ENCODE data around the gene HPGD. TPM values are rescaled to one million over a fixed set of nuclear protein-coding genes. Genes with fewer than 3 reads are reported as not detected.

HPGD gene
- 10 to 100 TPM; 11.5 to 43.8 TPM for total RNA-seq

DNA sequence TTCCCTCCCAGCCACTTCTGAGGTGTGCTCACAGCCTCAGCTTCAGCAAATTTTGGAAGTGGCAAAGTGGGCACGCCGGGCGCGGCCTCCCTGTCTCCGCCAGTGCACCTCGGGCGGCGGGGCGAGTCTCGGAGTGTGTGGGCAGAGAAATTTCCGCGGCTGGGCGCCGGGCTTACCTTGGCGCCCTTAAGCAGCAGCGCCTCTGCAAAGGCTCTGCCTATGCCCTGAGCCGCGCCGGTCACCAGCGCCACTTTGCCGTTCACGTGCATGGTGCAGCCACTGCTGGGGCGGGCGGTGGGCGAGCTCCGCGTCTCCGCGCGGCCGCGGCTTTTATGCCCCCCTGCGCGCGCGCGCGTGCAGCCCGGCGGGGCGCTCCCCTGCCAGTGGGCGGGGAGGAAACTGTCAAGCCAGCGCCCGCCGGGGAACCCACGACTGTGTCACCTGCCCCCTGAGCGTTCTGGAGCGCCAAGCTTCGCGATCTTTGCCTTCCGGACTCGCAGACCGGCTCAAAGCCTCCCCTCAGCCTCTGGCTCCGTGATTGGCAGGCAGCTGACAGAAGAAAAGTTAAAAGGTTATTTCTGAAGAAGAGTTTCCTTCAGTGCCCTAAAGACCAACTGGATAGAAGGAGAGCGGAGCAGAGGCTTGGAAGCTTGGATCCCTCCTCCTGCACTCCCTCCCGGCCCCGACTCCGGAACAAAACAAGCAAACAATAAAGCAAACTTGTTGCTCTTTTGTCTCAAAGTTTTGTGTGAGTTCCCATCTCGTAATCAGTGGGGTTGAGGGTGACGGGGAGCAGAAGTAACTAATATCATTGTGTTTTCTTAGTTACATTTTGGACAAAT is at the start of gene HPGD:
Gene HPGD, minus strand, starts transcription at position 306 of the 842 bp plus-strand sequence. Its CDS starts 37 bp downstream, at position 269.
- Mint-ChIP-seq H3K9me3 (no peaks in the 10 kb centered on the region), H3K36me3 (ENCODE audit: low read depth) (no peaks in the 10 kb centered on the region), H3K4me1 (peaks cover 3% of the 10 kb centered on the region), H3K27ac (peak within 1 kb of the TSS; percentile 75), H3K4me3 (peak within 1 kb of the TSS; percentile 85), H3K27me3 (peaks cover 15% of the 10 kb centered on the region)
- peak; percentile 88 for ATAC-seq (replicated peaks)

DNA sequence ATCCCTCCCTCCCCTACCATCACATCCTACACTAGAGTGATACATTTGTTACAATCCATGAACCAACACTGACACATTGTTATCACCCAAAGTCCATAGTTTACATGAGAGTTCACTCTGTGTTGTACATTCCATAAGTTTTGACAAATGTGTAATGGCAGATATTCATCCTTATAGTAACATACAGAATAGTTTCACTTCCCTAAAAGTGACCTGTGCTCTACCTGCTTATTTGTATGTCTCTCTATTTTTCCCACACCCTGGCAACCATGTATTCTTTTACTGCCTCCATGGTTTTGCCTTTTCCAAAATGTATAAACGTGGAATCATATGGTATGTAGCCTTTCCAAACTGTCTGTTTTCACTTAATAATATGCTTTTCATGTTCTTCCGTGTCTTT is 42.2 kb upstream of the HPGD start:
- Mint-ChIP-seq H3K36me3 (ENCODE audit: low read depth) (no peaks in the 10 kb centered on the region), H3K9me3 (no peaks in the 10 kb centered on the region), H3K27me3 (no peaks in the 10 kb centered on the region), H3K4me3 (no peak overlapping the region), H3K27ac (no peak overlapping the region), H3K4me1 (no peaks in the 10 kb centered on the region)
- ATAC-seq (replicated peaks) = no peak

DNA sequence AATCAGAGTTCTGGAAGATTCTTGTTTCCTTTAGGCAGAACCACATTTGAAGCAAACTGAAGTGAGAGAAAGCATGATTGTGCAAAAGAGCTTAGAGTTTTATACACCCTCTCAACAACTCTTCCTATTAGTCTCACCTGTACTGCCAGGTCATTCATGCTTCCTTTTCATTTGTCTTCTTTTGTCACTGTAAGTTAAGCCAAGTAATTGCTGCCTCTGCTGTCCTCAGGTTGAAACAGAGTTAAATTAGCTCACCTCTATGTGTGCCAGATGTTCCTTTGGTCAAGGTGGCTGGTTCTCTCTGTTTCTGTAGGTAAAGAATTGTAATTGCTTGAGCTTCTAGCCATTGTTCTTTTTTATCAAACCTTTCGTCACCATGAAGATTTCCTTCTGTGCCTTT is 41.1 kb upstream of the HPGD start:
- H3K27ac Mint-ChIP-seq = no peak overlapping the region
- no peaks in the 10 kb centered on the region for H3K36me3 Mint-ChIP-seq (ENCODE audit: low read depth)
- no peak overlapping the region for H3K4me3 Mint-ChIP-seq
- no peaks in the 10 kb centered on the region for H3K4me1 Mint-ChIP-seq
- H3K9me3 Mint-ChIP-seq = no peaks in the 10 kb centered on the region
- no peak for ATAC-seq (replicated peaks)
- no peaks in the 10 kb centered on the region for H3K27me3 Mint-ChIP-seq

DNA sequence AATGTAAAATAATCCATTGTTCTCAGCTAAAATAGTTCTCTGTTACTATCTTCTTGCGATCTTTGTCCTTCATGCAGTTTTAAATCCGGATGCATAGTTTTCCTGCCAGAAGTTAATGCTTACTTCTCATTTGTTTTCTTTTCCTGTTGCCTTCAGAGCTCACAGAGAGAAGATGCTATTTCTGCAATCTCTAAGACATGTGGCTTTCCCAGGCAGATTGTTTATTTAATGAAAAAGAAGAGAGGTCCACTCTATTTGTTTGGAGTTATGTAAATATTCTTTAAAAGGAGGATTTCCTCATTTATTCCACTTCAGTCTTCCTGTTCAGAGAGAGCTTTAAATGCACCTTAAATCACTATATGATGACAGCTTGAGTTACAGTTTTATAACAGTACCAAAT is 39.3 kb upstream of the HPGD start:
- Mint-ChIP-seq H3K9me3 (no peaks in the 10 kb centered on the region), H3K36me3 (ENCODE audit: low read depth) (no peaks in the 10 kb centered on the region), H3K4me3 (no peak overlapping the region), H3K27ac (no peak overlapping the region), H3K4me1 (no peaks in the 10 kb centered on the region), H3K27me3 (no peaks in the 10 kb centered on the region)
- no peak for ATAC-seq (replicated peaks)

DNA sequence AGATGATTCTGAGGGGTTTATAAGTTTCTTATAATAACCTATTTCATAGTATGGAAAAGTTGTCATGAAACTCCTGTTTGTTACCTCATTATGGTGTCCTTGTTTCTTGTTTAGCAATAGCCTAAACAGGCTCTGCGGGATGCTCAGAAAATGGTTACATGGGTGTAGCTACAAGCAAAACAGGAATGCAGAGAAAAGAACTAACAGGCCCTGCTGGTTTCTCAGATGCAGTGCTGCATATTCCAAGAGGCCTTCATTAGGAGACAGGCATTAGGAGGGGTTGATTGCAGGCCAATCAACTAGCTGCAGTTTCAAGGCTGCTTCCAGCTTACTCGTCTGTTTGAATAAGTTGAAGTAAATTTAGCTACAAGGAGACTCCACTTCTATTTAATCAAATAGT is 37.6 kb upstream of the HPGD start:
- Mint-ChIP-seq H3K9me3 (no peaks in the 10 kb centered on the region), H3K4me1 (no peaks in the 10 kb centered on the region), H3K4me3 (no peak overlapping the region), H3K27me3 (no peaks in the 10 kb centered on the region), H3K36me3 (ENCODE audit: low read depth) (no peaks in the 10 kb centered on the region), H3K27ac (no peak overlapping the region)
- ATAC-seq (replicated peaks) = no peak

DNA sequence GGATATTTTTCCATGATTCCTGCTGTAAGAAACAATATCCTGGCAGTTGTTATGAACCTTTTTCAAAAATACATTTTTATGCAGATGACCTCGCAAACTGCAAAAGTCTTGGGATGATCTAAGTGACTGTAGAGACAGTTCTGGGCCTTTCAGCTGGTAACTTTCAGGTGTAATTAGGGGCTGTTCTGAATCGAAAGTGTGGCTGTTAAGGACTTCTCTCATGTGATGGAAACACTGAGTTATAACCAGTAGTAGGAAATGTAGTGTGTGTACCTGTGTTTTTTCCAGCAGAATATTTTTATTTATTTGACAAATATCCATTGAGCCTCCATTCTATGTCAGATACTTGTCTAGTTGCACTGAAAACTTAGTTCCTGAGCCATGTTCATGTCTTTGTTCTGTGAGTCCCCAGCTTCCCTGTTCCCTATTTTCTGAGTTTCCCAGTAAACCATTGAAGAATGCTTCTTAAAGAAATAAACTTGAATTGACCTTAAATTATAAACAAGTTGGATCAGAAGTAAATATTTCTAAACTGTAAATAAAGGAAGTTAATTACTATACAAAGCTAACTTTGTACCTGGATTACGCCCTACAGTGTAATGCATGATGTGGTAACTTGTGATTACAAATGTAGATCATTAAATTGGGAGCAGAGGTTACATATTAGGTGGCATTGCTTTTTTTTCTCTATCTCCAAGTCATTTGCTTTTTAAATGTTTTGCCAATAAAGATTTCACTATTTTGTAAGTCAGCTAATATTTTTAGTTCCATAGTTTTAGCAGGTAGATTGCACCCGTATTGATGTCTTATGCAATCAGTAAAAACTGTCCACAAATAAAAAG is 33.7 kb upstream of the HPGD start:
- Mint-ChIP-seq H3K4me3 (no peak overlapping the region), H3K36me3 (ENCODE audit: low read depth) (no peaks in the 10 kb centered on the region), H3K27ac (no peak overlapping the region), H3K9me3 (peaks cover 8% of the 10 kb centered on the region), H3K27me3 (no peaks in the 10 kb centered on the region), H3K4me1 (no peaks in the 10 kb centered on the region)
- no peak for ATAC-seq (replicated peaks)

DNA sequence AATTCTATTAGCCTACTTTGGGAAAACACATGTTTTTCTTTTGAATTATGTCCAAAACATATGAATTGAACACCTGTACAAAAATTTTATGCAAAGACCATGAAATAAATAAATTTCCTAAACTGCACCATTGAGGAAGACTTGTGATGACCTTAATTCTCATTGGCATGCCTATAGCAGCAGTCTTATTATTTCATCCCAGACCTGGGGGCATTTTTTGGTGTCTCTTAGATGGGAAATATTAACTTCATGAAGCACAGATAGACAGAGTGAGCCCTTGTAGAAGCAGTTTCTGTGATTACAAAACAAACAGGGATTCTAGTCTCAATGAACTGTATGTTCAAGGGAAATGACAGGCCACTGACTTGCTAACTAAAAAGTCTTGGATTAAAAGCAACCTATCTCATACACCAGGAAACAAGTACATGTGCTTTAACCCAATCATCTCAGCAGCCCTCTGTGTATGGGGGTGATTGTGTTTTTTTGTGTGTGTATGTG is 32.0 kb upstream of the HPGD start:
- no peak for ATAC-seq (replicated peaks)
- no peak overlapping the region for H3K27ac Mint-ChIP-seq
- no peaks in the 10 kb centered on the region for H3K27me3 Mint-ChIP-seq
- no peaks in the 10 kb centered on the region for H3K36me3 Mint-ChIP-seq (ENCODE audit: low read depth)
- H3K9me3 Mint-ChIP-seq = peaks cover 9% of the 10 kb centered on the region
- no peaks in the 10 kb centered on the region for H3K4me1 Mint-ChIP-seq
- H3K4me3 Mint-ChIP-seq = no peak overlapping the region

DNA sequence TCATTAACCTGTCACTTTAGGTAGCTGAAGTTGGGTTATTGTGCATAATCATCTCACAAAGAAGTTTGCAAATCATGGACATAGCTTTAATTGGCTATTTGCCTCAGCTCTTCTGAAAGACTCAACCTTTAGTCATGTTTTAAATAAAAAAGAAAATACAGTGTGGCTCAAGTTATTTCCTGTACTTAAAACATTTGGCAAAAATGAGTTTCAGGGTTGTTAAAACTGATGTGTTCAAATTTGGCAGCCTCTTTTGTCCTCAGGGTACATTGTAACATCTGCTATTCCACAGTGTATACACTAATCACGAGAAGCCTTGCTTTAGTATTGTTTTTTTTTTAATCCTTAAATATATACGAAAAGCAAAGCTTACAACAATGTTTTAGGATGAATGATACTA is 31.5 kb upstream of the HPGD start:
- Mint-ChIP-seq H3K4me1 (no peaks in the 10 kb centered on the region), H3K4me3 (no peak overlapping the region), H3K36me3 (ENCODE audit: low read depth) (no peaks in the 10 kb centered on the region), H3K9me3 (peaks cover 12% of the 10 kb centered on the region), H3K27ac (no peak overlapping the region), H3K27me3 (no peaks in the 10 kb centered on the region)
- ATAC-seq (replicated peaks) = no peak

DNA sequence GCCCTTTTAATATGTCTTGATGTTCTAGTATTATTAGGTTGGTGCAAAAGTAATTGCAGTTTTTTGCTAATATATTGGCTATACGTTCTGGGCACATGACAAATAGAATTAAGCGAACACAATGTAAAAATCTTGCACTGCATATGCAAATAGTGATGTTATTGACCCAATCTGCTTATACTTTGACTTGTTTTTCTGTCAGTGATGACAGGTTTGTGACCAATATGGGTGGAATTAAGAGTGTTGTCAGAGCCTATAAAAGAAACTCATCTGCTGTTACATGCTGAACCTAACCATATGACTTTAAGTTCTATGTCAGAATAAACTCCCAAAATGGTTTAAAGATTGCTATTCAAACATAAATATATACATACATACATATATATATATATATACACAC is 30.7 kb upstream of the HPGD start:
- H3K27me3 Mint-ChIP-seq = no peaks in the 10 kb centered on the region
- H3K4me3 Mint-ChIP-seq = no peak overlapping the region
- H3K36me3 Mint-ChIP-seq (ENCODE audit: low read depth) = no peaks in the 10 kb centered on the region
- ATAC-seq (replicated peaks) = no peak
- no peaks in the 10 kb centered on the region for H3K4me1 Mint-ChIP-seq
- no peak overlapping the region for H3K27ac Mint-ChIP-seq
- peaks cover 20% of the 10 kb centered on the region for H3K9me3 Mint-ChIP-seq

DNA sequence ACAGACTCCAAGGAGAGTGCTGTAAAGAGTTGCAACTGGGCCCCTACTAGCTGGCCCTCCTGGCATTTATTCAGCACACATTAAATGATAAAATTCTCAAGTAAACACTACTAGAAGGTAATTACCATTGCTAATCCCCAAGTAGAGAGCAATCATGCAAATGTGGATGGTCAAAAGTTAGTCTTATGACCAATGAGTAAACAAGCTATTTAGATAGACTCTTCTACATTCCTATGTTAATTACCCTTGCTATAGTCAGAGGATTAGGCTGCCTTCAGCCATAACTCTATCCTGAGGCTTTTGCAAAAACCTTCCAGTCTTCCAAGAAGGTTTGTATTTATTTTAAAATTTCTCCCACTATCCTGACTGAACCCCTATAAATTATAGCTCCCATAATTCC is 28.3 kb upstream of the HPGD start:
- Mint-ChIP-seq H3K4me1 (no peaks in the 10 kb centered on the region), H3K27ac (no peak overlapping the region), H3K9me3 (peaks cover 26% of the 10 kb centered on the region), H3K27me3 (no peaks in the 10 kb centered on the region), H3K4me3 (no peak overlapping the region), H3K36me3 (ENCODE audit: low read depth) (no peaks in the 10 kb centered on the region)
- no peak for ATAC-seq (replicated peaks)

DNA sequence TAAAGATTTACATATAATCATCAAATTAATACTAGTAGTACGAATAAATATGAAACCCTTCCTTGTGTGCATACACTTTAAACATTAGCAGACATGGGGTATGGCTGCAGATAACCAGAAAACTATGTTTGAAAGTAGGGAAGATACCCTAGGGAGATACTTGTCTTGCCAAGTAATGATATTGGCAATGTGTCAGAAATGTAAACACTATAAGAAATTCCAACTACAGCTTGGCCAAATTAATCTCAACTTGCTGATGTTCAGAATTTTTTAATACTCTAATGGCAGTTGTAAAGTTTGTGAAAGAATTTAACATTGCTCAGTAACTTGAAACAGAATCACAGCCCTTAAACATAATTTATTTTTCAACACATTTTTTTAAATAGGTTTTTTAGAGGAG is 27.4 kb upstream of the HPGD start:
- H3K27me3 Mint-ChIP-seq = no peaks in the 10 kb centered on the region
- no peak for ATAC-seq (replicated peaks)
- H3K36me3 Mint-ChIP-seq (ENCODE audit: low read depth) = no peaks in the 10 kb centered on the region

DNA sequence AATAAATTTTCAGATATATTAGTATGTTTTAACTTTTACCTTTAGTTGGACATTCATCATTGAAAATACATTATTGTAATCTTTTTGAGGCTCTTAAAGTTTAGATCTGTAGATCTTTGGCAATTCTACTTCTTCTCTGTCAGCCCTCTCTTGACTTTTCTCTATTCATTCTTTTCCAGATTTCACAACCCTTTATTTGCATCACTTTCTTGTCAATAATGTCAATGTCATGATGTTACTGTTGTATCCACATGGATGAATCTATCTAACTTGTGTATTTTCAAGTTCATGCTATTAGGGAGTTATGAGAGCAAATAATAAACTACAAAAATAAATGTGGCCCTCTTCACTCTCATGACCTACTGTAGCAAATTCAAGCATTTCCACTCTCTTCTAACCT is 23.0 kb upstream of the HPGD start:
- no peak for ATAC-seq (replicated peaks)
- no peaks in the 10 kb centered on the region for H3K36me3 Mint-ChIP-seq (ENCODE audit: low read depth)
- peaks cover 18% of the 10 kb centered on the region for H3K9me3 Mint-ChIP-seq
- no peak overlapping the region for H3K27ac Mint-ChIP-seq
- no peak overlapping the region for H3K4me3 Mint-ChIP-seq
- no peaks in the 10 kb centered on the region for H3K27me3 Mint-ChIP-seq
- H3K4me1 Mint-ChIP-seq = no peaks in the 10 kb centered on the region

More for the DNA sequence above, 27.4 kb upstream of the HPGD start:
- no peaks in the 10 kb centered on the region for H3K4me1 Mint-ChIP-seq
- no peak overlapping the region for H3K27ac Mint-ChIP-seq
- peaks cover 26% of the 10 kb centered on the region for H3K9me3 Mint-ChIP-seq
- H3K4me3 Mint-ChIP-seq = no peak overlapping the region

DNA sequence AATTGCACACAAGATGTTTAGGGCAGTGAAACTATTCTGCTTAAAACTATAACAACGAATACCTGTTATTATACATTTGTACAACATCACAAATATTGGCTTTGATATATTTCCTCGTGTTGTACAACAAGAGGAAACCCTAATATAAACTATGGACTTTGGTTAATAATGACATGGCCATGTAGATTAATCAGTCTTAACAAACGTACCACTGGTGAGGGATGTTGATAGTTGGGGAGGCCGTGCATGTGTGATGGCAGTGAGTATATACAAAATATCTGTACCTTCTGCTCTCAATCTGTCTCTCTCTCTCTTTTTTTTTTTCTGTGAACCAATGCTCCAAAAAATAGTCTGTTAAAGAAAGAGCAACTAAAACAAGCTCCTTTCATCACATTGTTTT is 22.2 kb upstream of the HPGD start:
- H3K27ac Mint-ChIP-seq = no peak overlapping the region
- no peaks in the 10 kb centered on the region for H3K36me3 Mint-ChIP-seq (ENCODE audit: low read depth)
- H3K27me3 Mint-ChIP-seq = no peaks in the 10 kb centered on the region
- no peaks in the 10 kb centered on the region for H3K4me1 Mint-ChIP-seq
- H3K9me3 Mint-ChIP-seq = peaks cover 18% of the 10 kb centered on the region
- no peak for ATAC-seq (replicated peaks)
- H3K4me3 Mint-ChIP-seq = no peak overlapping the region

DNA sequence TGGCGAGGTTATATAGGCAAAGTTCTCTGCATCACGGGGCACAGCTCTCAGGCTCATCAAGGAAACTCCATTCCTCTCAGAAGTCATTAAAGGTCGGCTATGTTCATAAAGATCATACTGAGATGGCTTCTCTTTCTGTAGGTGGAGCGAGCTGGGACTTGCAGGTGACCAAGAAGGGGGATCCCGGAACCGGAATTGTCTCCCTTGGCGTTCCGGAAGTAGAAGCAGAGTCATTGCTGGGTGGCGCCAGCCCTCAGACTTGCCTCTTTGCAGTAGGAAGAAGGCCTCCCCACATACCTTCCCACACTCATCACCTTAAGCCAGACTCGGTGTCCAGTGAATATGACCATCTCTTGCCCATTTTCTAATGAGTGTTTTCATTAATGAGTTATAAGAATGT is 17.9 kb upstream of the HPGD start:
- no peaks in the 10 kb centered on the region for H3K9me3 Mint-ChIP-seq
- H3K36me3 Mint-ChIP-seq (ENCODE audit: low read depth) = no peaks in the 10 kb centered on the region
- no peaks in the 10 kb centered on the region for H3K4me1 Mint-ChIP-seq
- H3K4me3 Mint-ChIP-seq = no peak overlapping the region
- peaks cover 3% of the 10 kb centered on the region for H3K27me3 Mint-ChIP-seq
- ATAC-seq (replicated peaks) = no peak
- no peak overlapping the region for H3K27ac Mint-ChIP-seq

DNA sequence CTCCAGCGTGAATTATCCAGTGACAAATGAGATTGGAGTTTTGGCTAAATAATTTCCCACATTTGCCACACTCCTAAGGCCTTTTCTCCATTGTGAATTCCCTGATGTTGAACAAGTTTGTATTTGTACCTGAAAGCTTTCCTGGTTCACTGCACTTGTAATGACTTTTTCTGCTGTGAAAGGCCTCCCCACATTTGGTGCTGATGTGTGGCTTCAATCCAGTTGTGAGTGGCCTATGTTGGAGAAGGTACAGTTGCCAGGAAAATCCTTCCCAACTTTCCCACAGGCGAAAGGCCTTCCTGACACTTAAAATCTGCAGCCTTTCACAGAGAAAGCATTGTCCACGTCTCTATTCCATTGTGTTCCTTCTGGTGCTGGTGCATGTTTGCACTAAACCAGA is 17.3 kb upstream of the HPGD start:
- no peak for ATAC-seq (replicated peaks)
- Mint-ChIP-seq H3K9me3 (no peaks in the 10 kb centered on the region), H3K27ac (no peak overlapping the region), H3K27me3 (peaks cover 3% of the 10 kb centered on the region), H3K4me1 (no peaks in the 10 kb centered on the region), H3K36me3 (ENCODE audit: low read depth) (no peaks in the 10 kb centered on the region), H3K4me3 (no peak overlapping the region)

Measured in activated T-helper 17 cell treated with anti-CD3 and anti-CD28 coated beads, Interleukin-2, amount 50 U/mL, for 72 hours (primary cell).